Astrocyte (in vitro differentiated cells and primary cell): ENCODE data around the gene C6orf58. TPM values are rescaled to one million over a fixed set of nuclear protein-coding genes. Genes with fewer than 3 reads are reported as not detected.

Experiments
- DNase-seq: peaks from one replicate; pipeline ENCODE4 v3.0.0-alpha.2; 2010; ENCODE audit warnings: low read depth
- FAIRE-seq: peaks from 2 replicates; lab custom pipeline; 2011; peaks lifted over from hg19 to GRCh38; lab: Jason Lieb, UNC
- H2AFZ ChIP-seq: 2 replicates; pipeline ENCODE4 v1.6.0; 2012; ENCODE audit warnings: low read depth, low read length, inconsistent platforms
- H3K27ac ChIP-seq: 2 replicates; pipeline ENCODE4 v1.5.1; 2011; ENCODE audit warnings: low read depth, low read length, inconsistent platforms
- H3K27me3 ChIP-seq: 2 replicates; pipeline ENCODE4 v1.6.0; 2011; ENCODE audit warnings: low read length, inconsistent platforms; ENCODE audit not compliant: insufficient read depth
- H3K36me3 ChIP-seq: 2 replicates; pipeline ENCODE4 v1.5.1; 2011; ENCODE audit warnings: low read length, inconsistent platforms; ENCODE audit not compliant: insufficient read depth
- H3K4me1 ChIP-seq: 2 replicates; pipeline ENCODE4 v1.5.1; 2011; ENCODE audit warnings: low read length, inconsistent platforms; ENCODE audit not compliant: insufficient read depth
- H3K4me2 ChIP-seq: 2 replicates; pipeline ENCODE4 v1.6.0; 2012; ENCODE audit warnings: low read length, inconsistent platforms
- H3K4me3 ChIP-seq: 2 replicates; pipeline ENCODE4 v1.5.1; 2011; ENCODE audit warnings: low read depth, mild to moderate bottlenecking, low read length, inconsistent platforms; ENCODE audit not compliant: insufficient read depth
- H3K79me2 ChIP-seq: 2 replicates; pipeline ENCODE4 v1.6.0; 2012; ENCODE audit warnings: mild to moderate bottlenecking, low read length, inconsistent platforms; ENCODE audit not compliant: insufficient read depth
- H3K9ac ChIP-seq: 2 replicates; pipeline ENCODE4 v1.6.0; 2012; ENCODE audit warnings: mild to moderate bottlenecking, low read length, inconsistent platforms
- H3K9me3 ChIP-seq: 2 replicates; pipeline ENCODE4 v1.5.1; 2012; ENCODE audit warnings: low read depth, mild to moderate bottlenecking, low read length, inconsistent platforms; ENCODE audit not compliant: insufficient read depth
- H4K20me1 ChIP-seq: 2 replicates; pipeline ENCODE4 v1.6.0; 2012; ENCODE audit warnings: low read length, inconsistent platforms; ENCODE audit not compliant: insufficient read depth
- H3K27ac Mint-ChIP-seq: one replicate; pipeline ENCODE4 v1.8.0; 2021; ENCODE audit warnings: mild to moderate bottlenecking, mixed read lengths; ENCODE audit not compliant: unreplicated experiment
- H3K27me3 Mint-ChIP-seq: one replicate; pipeline ENCODE4 v1.8.0; 2021; ENCODE audit warnings: low read depth, mixed read lengths; ENCODE audit not compliant: unreplicated experiment
- H3K36me3 Mint-ChIP-seq: one replicate; pipeline ENCODE4 v1.8.0; 2021; ENCODE audit warnings: low read depth, mixed read lengths; ENCODE audit not compliant: unreplicated experiment
- H3K4me1 Mint-ChIP-seq: one replicate; pipeline ENCODE4 v1.8.0; 2021; ENCODE audit warnings: low read depth, mixed read lengths; ENCODE audit not compliant: unreplicated experiment
- H3K4me3 Mint-ChIP-seq: one replicate; pipeline ENCODE4 v1.8.0; 2021; ENCODE audit warnings: mild to moderate bottlenecking, moderate library complexity, mixed read lengths; ENCODE audit not compliant: unreplicated experiment
- H3K9me3 Mint-ChIP-seq: one replicate; pipeline ENCODE4 v1.8.0; 2021; ENCODE audit warnings: mild to moderate bottlenecking, mixed read lengths; ENCODE audit not compliant: unreplicated experiment
- EZH2 ChIP-seq: IDR thresholded peaks from 2 replicates; pipeline ENCODE4 v1.6.1; 2012; ENCODE audit warnings: mild to moderate bottlenecking, low read length, inconsistent platforms; ENCODE audit not compliant: insufficient read depth
- total RNA-seq: library from RNA; stranded (reverse); gene quantifications from 2 replicates; pipeline ENCODE4 v1.2.1, GENCODE V29; 2021
- TF ChIP-seq, protein P1 (sequence below): IDR thresholded peaks from 2 replicates; pipeline ENCODE4 v1.5.1; 2011; ENCODE audit warnings: low read depth, mild to moderate bottlenecking, inconsistent platforms, low read length, moderate library complexity; ENCODE audit not compliant: insufficient read depth

C6orf58 gene
- total RNA-seq, 1 donor from 2014 or later = not detected

DNA sequence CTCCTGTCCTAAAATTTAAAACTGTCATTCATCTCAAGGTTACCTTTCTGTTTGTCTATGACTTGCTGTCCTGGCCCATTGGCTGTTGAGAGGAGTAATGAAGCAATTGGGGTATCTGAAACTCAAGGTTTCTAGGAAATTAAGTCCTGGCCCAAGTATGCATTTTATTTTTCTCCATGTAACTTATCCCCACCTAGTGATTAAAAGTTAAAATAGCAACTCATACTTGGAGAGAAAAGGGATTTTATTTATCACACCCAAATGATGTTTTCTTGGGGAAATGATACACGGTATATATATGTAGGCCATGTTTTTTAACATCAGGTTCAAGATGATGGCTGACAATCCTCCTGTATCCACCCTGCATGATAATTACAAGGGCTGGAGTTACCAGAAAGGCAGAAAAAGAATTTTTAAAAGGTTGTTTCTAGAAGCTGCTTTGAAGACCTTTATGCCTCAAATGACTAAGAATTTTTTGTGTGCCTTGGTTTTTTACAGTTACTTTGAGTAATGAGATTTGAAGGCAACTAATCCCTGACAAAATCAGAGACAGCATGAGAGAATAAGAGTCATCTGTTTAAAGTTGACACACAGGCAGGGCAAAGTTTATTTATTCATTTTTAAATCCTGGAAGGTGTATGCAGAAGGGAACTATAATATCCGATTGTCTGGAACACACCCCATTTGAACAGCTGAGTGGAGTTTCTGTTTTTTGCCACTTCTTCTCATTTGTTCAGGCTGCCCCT, 28.9 kb upstream of the C6orf58 start:
- FAIRE-seq = no peak
- Mint-ChIP-seq H3K9me3 (no peaks in the 10 kb centered on the region), H3K4me3 (no peak overlapping the region), H3K27ac (no peak overlapping the region), H3K36me3 (no peaks in the 10 kb centered on the region), H3K27me3 (no peaks in the 10 kb centered on the region), H3K4me1 (peaks cover 5% of the 10 kb centered on the region)
- Histone ChIP-seq H3K27ac (no peak overlapping the region), H3K79me2 (no peaks in the 10 kb centered on the region), H4K20me1 (no peaks in the 10 kb centered on the region), H2AFZ (no peak overlapping the region), H3K9me3 (no peaks in the 10 kb centered on the region), H3K27me3 (no peaks in the 10 kb centered on the region), H3K4me1 (peaks cover 8% of the 10 kb centered on the region), H3K4me3 (no peak overlapping the region), H3K4me2 (no peak overlapping the region), H3K36me3 (no peaks in the 10 kb centered on the region), H3K9ac (no peak overlapping the region)
- no peak for DNase-seq
- TF ChIP-seq EZH2 = no peak
- TF ChIP-seq, protein P1, sequence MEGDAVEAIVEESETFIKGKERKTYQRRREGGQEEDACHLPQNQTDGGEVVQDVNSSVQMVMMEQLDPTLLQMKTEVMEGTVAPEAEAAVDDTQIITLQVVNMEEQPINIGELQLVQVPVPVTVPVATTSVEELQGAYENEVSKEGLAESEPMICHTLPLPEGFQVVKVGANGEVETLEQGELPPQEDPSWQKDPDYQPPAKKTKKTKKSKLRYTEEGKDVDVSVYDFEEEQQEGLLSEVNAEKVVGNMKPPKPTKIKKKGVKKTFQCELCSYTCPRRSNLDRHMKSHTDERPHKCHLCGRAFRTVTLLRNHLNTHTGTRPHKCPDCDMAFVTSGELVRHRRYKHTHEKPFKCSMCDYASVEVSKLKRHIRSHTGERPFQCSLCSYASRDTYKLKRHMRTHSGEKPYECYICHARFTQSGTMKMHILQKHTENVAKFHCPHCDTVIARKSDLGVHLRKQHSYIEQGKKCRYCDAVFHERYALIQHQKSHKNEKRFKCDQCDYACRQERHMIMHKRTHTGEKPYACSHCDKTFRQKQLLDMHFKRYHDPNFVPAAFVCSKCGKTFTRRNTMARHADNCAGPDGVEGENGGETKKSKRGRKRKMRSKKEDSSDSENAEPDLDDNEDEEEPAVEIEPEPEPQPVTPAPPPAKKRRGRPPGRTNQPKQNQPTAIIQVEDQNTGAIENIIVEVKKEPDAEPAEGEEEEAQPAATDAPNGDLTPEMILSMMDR = peak; percentile 33

DNA sequence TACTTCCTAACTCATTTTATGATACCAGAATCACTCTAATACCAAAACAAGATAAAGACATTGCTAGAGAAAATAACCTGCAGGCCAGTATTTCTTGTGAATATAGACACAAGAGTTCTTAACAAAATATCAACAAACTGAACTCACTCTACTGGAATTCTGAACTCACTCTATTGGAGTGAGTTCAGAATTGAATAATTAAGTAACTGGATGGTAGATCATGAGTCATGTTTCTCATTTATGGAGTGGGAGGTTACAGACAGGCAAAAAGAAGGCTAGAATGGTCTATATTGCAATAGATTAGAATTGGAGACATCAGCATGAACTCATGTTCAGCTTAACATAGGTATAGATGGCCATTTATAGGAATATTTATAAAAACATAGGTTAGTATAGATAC, 26.6 kb upstream of the C6orf58 start:
- DNase-seq = peak; percentile 74
- TF ChIP-seq, protein P1 = no peak
- no peak for TF ChIP-seq EZH2
- Histone ChIP-seq H4K20me1 (no peaks in the 10 kb centered on the region), H3K9ac (no peak overlapping the region), H3K36me3 (no peaks in the 10 kb centered on the region), H2AFZ (no peak overlapping the region), H3K9me3 (no peaks in the 10 kb centered on the region), H3K27me3 (no peaks in the 10 kb centered on the region), H3K4me3 (no peak overlapping the region), H3K79me2 (no peaks in the 10 kb centered on the region), H3K27ac (no peak overlapping the region), H3K4me2 (no peak overlapping the region), H3K4me1 (peaks cover 8% of the 10 kb centered on the region)
- Mint-ChIP-seq H3K27ac (no peak overlapping the region), H3K9me3 (no peaks in the 10 kb centered on the region), H3K4me3 (no peak overlapping the region), H3K27me3 (no peaks in the 10 kb centered on the region), H3K4me1 (peaks cover 5% of the 10 kb centered on the region), H3K36me3 (no peaks in the 10 kb centered on the region)
- peak; percentile 67 for FAIRE-seq

DNA sequence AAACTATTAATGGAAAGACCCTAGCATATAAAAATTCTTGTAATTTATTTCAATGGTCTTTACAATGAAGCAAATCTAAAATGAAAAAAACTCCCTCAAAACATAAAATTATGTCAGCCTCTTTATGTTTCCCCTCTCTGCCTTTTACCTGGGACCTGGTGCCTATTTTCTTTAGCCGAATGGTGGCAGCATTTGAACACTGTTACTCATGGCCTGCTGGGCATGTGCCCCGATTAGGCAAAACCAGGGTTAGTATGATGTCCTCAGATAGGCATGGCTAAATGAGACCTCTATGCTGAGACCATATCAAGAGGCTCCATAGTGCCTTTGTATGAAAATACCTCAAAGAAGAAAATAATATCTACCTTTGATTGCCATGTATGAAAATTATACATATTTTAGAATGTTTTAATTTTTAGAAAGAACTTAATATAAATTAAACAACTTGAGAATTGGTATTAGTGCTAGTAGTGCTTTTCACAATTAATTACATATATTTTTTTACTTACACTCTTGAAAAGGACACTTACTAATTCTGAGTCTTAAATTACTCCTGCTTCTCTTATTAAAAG, 22.5 kb upstream of the C6orf58 start:
- Mint-ChIP-seq H3K4me3 (no peak overlapping the region), H3K9me3 (no peaks in the 10 kb centered on the region), H3K27ac (no peak overlapping the region), H3K27me3 (no peaks in the 10 kb centered on the region), H3K4me1 (peaks cover 5% of the 10 kb centered on the region), H3K36me3 (no peaks in the 10 kb centered on the region)
- no peak overlapping the region for H3K4me2 ChIP-seq
- H2AFZ ChIP-seq = no peak overlapping the region
- H3K27ac ChIP-seq = no peak overlapping the region
- TF ChIP-seq EZH2 = no peak
- TF ChIP-seq, protein P1 = peak; percentile 22
- peaks cover 8% of the 10 kb centered on the region for H3K4me1 ChIP-seq
- no peaks in the 10 kb centered on the region for H3K27me3 ChIP-seq
- no peak for FAIRE-seq
- H3K79me2 ChIP-seq = no peaks in the 10 kb centered on the region
- H3K4me3 ChIP-seq = no peak overlapping the region
- no peaks in the 10 kb centered on the region for H3K36me3 ChIP-seq
- H3K9me3 ChIP-seq = no peaks in the 10 kb centered on the region
- DNase-seq = peak; percentile 23
- no peak overlapping the region for H3K9ac ChIP-seq
- H4K20me1 ChIP-seq = no peaks in the 10 kb centered on the region
